ENCODE results near the gene ADAM15. TPM values are rescaled to one million over a fixed set of nuclear protein-coding genes. Genes with fewer than 3 reads are reported as not detected.

ADAM15 gene
- total RNA-seq, 1 donor from 2014 or later, result 22.1 TPM

- Mint-ChIP-seq H3K4me3 (ENCODE audit: low read depth) (peak overlapping the region; percentile 35), H3K27ac (peak overlapping the region; percentile 90), H3K27me3 (no peaks in the 10 kb centered on the region), H3K36me3 (ENCODE audit: insufficient read depth) (peaks cover 3% of the 10 kb centered on the region), H3K4me1 (ENCODE audit: low read depth) (peaks cover 2% of the 10 kb centered on the region), H3K9me3 (ENCODE audit: low read depth) (no peaks in the 10 kb centered on the region)
- peak; percentile 84 for DNase-seq (ENCODE audit: low spot score, unreplicated experiment)
- TF ChIP-seq, protein P1, sequence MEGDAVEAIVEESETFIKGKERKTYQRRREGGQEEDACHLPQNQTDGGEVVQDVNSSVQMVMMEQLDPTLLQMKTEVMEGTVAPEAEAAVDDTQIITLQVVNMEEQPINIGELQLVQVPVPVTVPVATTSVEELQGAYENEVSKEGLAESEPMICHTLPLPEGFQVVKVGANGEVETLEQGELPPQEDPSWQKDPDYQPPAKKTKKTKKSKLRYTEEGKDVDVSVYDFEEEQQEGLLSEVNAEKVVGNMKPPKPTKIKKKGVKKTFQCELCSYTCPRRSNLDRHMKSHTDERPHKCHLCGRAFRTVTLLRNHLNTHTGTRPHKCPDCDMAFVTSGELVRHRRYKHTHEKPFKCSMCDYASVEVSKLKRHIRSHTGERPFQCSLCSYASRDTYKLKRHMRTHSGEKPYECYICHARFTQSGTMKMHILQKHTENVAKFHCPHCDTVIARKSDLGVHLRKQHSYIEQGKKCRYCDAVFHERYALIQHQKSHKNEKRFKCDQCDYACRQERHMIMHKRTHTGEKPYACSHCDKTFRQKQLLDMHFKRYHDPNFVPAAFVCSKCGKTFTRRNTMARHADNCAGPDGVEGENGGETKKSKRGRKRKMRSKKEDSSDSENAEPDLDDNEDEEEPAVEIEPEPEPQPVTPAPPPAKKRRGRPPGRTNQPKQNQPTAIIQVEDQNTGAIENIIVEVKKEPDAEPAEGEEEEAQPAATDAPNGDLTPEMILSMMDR (IDR thresholded peaks at IDR 0.05; ENCODE audit: unreplicated experiment), result peak; percentile 99
Measured at GRCh38 chr1:155017041-155017945, 33.8 kb upstream of the ADAM15 start.

- Mint-ChIP-seq H3K9me3 (ENCODE audit: low read depth) (no peaks in the 10 kb centered on the region), H3K4me3 (ENCODE audit: low read depth) (no peak overlapping the region), H3K4me1 (ENCODE audit: low read depth) (peaks cover 2% of the 10 kb centered on the region), H3K36me3 (ENCODE audit: insufficient read depth) (peaks cover 3% of the 10 kb centered on the region), H3K27ac (peak overlapping the region; percentile 45), H3K27me3 (no peaks in the 10 kb centered on the region)
- no peak for DNase-seq (ENCODE audit: low spot score, unreplicated experiment)
- TF ChIP-seq, protein P1 (IDR thresholded peaks at IDR 0.05; ENCODE audit: unreplicated experiment), result no peak
Measured at GRCh38 chr1:155017946-155018316, 33.2 kb upstream of the ADAM15 start.

DNA sequence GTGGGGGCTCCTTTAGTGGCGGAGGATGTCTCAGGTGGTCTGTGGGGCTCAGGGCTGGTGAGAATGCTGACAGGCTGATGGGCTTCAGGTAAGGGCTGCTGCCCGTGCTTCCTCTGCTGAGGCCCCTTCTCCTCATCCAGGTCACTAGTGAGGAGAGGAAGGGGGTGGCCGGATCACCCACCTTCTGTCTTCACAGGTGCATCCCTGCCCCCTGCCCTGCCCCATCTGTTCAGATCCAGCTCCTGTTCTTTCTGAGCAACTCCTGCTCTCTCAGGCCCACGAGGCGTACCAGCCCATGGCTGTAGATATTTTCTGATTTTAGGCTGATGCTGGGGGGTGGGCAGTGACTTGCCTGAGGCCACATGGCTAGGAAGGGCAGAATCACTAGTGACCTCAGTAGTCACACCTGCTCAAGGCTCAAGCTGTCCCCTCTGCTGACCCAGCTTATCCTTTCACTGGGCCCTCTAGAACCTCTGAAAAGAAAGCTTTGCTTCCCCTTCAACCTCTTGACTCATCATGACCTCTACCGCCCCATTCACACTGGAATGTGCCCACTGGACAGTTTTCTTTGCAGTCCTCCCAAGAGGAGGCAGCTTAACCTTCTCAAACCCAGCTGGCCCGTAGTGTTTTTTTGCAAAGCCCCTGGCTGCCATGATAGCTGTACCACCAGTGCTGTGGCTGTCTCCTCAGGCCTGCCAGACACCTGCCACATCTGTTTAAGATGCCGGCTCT, 32.3 kb upstream of the ADAM15 start:
- Mint-ChIP-seq H3K36me3 (ENCODE audit: insufficient read depth) (peaks cover 3% of the 10 kb centered on the region), H3K27ac (peak overlapping the region; percentile 22), H3K9me3 (ENCODE audit: low read depth) (no peaks in the 10 kb centered on the region), H3K27me3 (no peaks in the 10 kb centered on the region), H3K4me3 (ENCODE audit: low read depth) (no peak overlapping the region), H3K4me1 (ENCODE audit: low read depth) (peaks cover 2% of the 10 kb centered on the region)
- TF ChIP-seq, protein P1 (IDR thresholded peaks at IDR 0.05; ENCODE audit: unreplicated experiment), result no peak
- DNase-seq (ENCODE audit: low spot score, unreplicated experiment), result no peak

DNA sequence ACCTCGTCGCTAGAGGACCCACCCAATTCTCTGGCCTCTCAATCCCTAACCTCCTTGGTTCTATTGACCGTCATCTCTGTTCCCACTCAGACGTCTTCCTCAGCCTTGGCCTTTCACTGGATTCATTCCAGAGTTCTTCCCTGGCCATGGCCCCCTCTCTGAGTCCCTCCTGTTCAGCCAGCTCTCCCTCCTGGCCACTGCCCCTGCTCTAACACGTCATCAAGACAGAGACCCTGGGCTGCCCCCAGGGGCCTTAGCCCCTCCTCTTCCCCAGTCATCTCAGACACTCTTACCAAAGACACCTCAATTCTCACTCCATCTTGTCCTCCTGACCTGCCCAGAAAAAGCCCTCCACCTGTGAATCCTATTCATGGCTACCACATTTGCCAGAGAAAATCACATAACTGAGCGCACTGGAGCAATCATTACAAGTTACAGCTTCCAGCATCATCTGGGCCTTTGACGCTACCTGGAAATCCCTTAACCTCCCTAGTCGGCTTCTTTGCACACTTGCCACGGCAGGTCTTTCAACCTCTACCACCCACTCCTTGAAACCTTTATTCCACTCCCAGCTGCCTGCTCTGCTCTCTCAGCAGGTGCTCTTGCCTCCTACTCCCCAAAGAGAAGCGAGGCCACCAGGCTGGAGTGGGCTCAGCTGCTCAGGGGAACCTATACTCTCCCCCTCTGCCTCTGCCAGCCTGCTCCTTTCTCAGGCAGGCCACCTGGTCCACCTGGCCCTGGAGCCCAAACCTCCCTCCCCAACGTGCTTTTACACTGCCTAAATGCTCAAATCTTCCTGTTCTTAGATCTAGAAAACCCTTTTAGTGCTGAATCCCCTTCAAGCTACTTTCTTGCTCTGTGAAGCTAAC, 31.5 kb upstream of the ADAM15 start:
- TF ChIP-seq, protein P1 (IDR thresholded peaks at IDR 0.05; ENCODE audit: unreplicated experiment), result no peak
- no peaks in the 10 kb centered on the region for H3K27me3 Mint-ChIP-seq
- no peak for DNase-seq (ENCODE audit: low spot score, unreplicated experiment)
- H3K4me1 Mint-ChIP-seq (ENCODE audit: low read depth), result peaks cover 2% of the 10 kb centered on the region
- H3K27ac Mint-ChIP-seq, result peak overlapping the region; percentile 22
- no peak overlapping the region for H3K4me3 Mint-ChIP-seq (ENCODE audit: low read depth)
- H3K36me3 Mint-ChIP-seq (ENCODE audit: insufficient read depth), result peaks cover 3% of the 10 kb centered on the region
- H3K9me3 Mint-ChIP-seq (ENCODE audit: low read depth), result no peaks in the 10 kb centered on the region

Measured in progenitor cell of endocrine pancreas (in vitro differentiated cells).